Stimulated activated memory B cell treated with anti-CD40 and anti-IgM and Interleukin-4, amounts not matched to agents 10 μg/mL and 1 μg/mL and 100 μg/mL, for 72 hours (primary cell): ENCODE measurements around the gene SPINK2.

Experiments used
- ATAC-seq: fragments of 150-1000 bp; cut with Tn5 transposase; 2 replicates; pipeline ENCODE4 v1.10.0; 2021
- H3K27ac Mint-ChIP-seq: one replicate; pipeline ENCODE4 v1.8.0; 2022; ENCODE audit warnings: mild to moderate bottlenecking, mixed read lengths
- H3K27me3 Mint-ChIP-seq: one replicate; pipeline ENCODE4 v1.8.0; 2022; ENCODE audit warnings: mixed read lengths
- H3K36me3 Mint-ChIP-seq: one replicate; pipeline ENCODE4 v1.8.0; 2022; ENCODE audit warnings: mixed read lengths
- H3K4me1 Mint-ChIP-seq: one replicate; pipeline ENCODE4 v1.8.0; 2022; ENCODE audit warnings: mixed read lengths
- H3K4me3 Mint-ChIP-seq: one replicate; pipeline ENCODE4 v1.8.0; 2022; ENCODE audit warnings: mild to moderate bottlenecking, moderate library complexity, mixed read lengths
- H3K9me3 Mint-ChIP-seq: one replicate; pipeline ENCODE4 v1.8.0; 2022; ENCODE audit warnings: mixed read lengths

Gene SPINK2

GRCh38 chr4:56823933-56824600 lies 2.6 kb upstream of the SPINK2 start:
- ATAC-seq: peak; percentile 43
- H3K4me1 Mint-ChIP-seq: peaks cover 16% of the 10 kb centered on the region
- H3K27ac Mint-ChIP-seq: no peak overlapping the region
- H3K36me3 Mint-ChIP-seq: no peaks in the 10 kb centered on the region
- H3K4me3 Mint-ChIP-seq: no peak overlapping the region
- peaks cover 32% of the 10 kb centered on the region for H3K27me3 Mint-ChIP-seq
- no peaks in the 10 kb centered on the region for H3K9me3 Mint-ChIP-seq

DNA sequence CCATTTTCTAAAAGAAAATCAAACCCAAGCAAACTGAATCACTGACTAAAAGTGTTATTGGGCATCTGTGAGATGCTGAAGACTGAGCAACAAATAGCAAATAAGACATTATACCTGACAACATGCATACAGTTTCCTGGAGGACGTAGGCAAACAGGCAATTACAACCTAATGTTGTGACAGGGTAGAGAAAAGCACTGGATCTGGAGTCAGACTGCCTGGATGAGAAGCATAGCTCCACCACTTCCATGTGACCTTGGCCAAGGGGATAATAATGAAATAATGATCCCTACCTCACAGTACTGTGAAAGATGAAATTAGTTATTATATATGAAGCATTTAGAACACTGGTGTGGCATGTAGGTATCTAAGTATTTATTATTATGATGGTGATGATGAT lies 2.7 kb downstream of the SPINK2 start:
- no peak overlapping the region for H3K4me3 Mint-ChIP-seq
- no peaks in the 10 kb centered on the region for H3K36me3 Mint-ChIP-seq
- no peaks in the 10 kb centered on the region for H3K9me3 Mint-ChIP-seq
- no peak for ATAC-seq
- H3K27ac Mint-ChIP-seq: no peak overlapping the region
- peaks cover 26% of the 10 kb centered on the region for H3K4me1 Mint-ChIP-seq
- H3K27me3 Mint-ChIP-seq: peaks cover 20% of the 10 kb centered on the region

DNA sequence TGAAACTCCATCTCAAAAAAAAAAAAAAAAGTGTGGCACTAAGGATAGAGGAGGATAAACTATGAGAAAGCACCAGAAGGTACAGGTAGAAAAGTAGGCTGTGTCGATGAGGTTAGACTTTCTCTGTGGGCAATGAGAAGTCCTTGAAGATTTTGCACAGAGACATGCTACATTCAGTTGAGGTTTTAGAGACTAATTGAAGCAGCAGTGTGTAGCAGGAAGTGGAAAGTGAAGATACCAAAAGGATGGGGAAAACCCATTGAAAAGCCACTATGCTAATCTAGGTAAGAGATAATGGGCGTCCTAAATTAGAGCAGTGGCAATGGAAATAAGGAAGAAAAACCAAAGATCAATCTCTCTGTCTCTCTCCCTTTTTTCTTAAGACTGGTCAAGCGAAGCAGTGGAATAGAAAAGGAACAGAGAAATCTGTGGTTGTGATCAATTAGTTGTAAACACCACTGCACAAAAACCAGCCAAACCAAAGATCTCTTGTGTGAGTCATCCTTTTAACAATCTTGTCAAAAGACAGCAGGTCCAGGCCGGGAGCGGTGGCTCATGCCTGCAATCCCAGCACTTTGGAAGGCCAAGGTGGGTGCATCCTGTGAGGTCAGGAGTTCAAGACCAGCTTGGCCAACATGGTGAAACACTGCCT lies 3.5 kb downstream of the SPINK2 start:
- Mint-ChIP-seq H3K36me3 (no peaks in the 10 kb centered on the region), H3K4me3 (peak overlapping the region; percentile 20), H3K27me3 (peaks cover 20% of the 10 kb centered on the region), H3K9me3 (no peaks in the 10 kb centered on the region), H3K27ac (peak overlapping the region; percentile 0), H3K4me1 (peaks cover 26% of the 10 kb centered on the region)
- ATAC-seq: peak; percentile 93

- ATAC-seq: no peak
- no peak overlapping the region for H3K4me3 Mint-ChIP-seq
Measured at GRCh38 chr4:56806666-56807065, 14.8 kb downstream of the SPINK2 start.

GRCh38 chr4:56804551-56804950 lies 16.9 kb downstream of the SPINK2 start:
- no peak overlapping the region for H3K27ac Mint-ChIP-seq
- no peaks in the 10 kb centered on the region for H3K9me3 Mint-ChIP-seq
- H3K4me3 Mint-ChIP-seq: no peak overlapping the region
- no peaks in the 10 kb centered on the region for H3K36me3 Mint-ChIP-seq
- peaks cover 7% of the 10 kb centered on the region for H3K27me3 Mint-ChIP-seq
- ATAC-seq: no peak
- H3K4me1 Mint-ChIP-seq: peaks cover 4% of the 10 kb centered on the region

More at GRCh38 chr4:56806666-56807065, 14.8 kb downstream of the SPINK2 start:
- Mint-ChIP-seq H3K9me3 (no peaks in the 10 kb centered on the region), H3K4me1 (no peaks in the 10 kb centered on the region), H3K27me3 (peaks cover 7% of the 10 kb centered on the region), H3K27ac (no peak overlapping the region), H3K36me3 (no peaks in the 10 kb centered on the region)

DNA sequence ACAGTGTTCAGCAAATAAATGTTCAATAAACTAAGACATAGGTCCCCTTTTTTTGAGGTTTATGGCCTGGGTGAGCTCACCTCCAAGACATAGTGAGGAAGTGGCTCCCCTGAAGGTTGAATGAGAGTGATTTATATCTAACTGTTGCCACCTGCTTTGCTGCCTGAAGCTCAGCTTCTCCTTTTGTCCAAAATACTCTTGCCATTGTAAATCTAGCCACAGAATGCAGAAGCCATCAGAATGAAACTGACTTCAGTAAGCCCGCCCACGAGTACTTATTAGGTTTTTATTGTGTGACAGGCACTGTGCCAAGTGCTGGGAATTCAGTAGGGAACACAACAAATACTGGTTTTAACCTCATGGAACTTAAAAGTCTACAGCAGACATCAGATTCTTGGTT lies 18.0 kb downstream of the SPINK2 start:
- ATAC-seq: peak; percentile 74
- H3K4me3 Mint-ChIP-seq: no peak overlapping the region
- peaks cover 7% of the 10 kb centered on the region for H3K27me3 Mint-ChIP-seq
- H3K36me3 Mint-ChIP-seq: no peaks in the 10 kb centered on the region
- H3K4me1 Mint-ChIP-seq: peaks cover 7% of the 10 kb centered on the region
- H3K9me3 Mint-ChIP-seq: no peaks in the 10 kb centered on the region
- H3K27ac Mint-ChIP-seq: no peak overlapping the region

DNA sequence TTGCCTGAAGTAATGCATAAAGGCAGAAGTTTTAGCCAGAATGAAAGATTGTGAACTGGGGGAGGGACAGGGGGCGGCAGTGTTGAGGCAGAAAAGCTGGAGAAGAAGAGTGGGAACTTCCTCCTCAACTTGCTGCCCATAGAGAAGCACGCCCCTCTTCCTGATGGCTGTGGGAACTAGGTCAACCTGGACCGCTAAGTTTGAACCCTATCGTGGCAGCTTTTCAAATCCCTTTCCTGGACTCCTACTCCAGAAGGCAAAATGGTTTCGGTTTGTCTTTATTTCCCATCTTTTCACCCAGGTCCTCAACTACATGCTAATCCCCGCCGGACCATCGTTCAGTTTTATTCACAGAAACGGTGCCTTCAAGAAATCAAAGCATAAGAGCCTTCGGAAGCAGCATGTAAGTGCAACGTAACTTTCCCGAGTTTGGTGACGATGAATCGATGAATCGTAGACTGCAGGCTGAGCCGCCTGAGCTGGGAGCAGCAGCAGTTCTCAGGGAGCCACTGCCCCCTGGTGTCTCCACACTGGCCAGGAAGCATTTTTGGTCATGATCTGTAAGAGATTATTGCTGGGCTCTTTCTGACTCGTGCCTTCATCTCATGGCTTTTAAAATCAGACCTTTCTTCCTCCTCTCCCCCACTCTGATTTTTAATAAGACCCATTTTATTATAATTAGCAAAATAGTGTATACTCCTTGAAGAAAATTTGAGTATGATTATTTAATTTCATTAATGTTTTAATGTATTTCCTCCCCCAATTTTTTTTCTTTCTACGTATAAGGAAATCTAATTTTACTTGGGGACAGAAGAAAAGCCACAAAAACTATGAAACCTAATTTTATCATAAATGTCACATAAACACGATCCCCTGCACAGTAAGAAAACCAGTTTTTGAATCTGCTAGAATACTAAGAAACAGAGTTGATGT lies 21.4 kb downstream of the SPINK2 start:
- peak overlapping the region; percentile 91 for H3K4me3 Mint-ChIP-seq
- no peaks in the 10 kb centered on the region for H3K27me3 Mint-ChIP-seq
- H3K4me1 Mint-ChIP-seq: peaks cover 7% of the 10 kb centered on the region
- peak overlapping the region; percentile 90 for H3K27ac Mint-ChIP-seq
- no peaks in the 10 kb centered on the region for H3K36me3 Mint-ChIP-seq
- H3K9me3 Mint-ChIP-seq: no peaks in the 10 kb centered on the region
- ATAC-seq: peak; percentile 95

DNA sequence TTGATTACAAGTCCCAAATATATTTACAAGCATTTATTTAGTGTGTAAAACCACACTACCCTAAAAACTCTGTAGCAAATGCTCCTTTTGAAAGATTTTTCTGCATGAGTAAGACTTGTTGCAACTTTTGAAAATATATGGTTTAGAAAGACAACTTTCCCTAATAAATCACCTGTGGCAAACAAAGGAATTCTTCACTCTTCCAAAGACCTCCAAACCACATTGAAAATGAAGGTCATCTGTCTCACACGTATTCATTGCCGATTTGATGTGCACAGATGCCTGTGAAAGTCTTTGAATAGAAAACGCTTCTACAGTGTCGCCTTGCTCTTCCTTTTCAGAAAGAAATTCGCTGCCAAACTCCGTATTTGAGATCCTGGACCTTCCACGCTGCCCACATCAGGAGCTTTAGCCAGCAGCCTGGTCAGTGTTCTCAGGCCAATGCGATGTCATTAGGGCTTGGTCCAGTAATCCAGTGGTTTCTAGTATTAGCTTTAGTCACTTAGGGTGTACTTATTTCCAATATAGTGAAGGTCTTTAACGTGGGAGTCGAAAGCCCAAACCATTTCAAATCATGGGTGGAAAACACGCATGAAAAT lies 22.2 kb downstream of the SPINK2 start:
- peak overlapping the region; percentile 91 for H3K4me3 Mint-ChIP-seq
- no peaks in the 10 kb centered on the region for H3K27me3 Mint-ChIP-seq
- H3K4me1 Mint-ChIP-seq: peaks cover 7% of the 10 kb centered on the region

DNA sequence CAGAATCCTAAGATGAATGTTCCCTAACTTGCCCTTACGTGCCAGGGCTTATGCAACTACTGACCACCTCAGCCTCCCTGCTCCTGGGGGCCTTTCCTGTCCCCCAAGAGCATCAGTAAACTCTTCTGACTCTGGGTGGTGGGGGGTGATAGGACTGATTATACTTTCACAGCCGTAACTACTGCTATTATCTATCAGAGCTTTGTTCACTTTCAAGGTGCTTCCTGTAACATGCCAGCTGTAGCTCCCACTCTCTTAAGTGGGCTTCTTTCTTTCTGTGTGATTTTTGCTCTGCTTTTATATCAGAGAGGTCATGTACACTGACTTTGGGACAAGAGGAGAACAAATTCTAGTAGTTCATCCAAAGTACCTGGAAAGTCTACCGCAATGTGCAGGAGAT lies 25.3 kb downstream of the SPINK2 start:
- ATAC-seq: no peak
- no peaks in the 10 kb centered on the region for H3K27me3 Mint-ChIP-seq
- H3K4me1 Mint-ChIP-seq: peaks cover 12% of the 10 kb centered on the region
- H3K36me3 Mint-ChIP-seq: no peaks in the 10 kb centered on the region
- no peaks in the 10 kb centered on the region for H3K9me3 Mint-ChIP-seq
- no peak overlapping the region for H3K27ac Mint-ChIP-seq
- no peak overlapping the region for H3K4me3 Mint-ChIP-seq

More for the DNA sequence above, 22.2 kb downstream of the SPINK2 start:
- Mint-ChIP-seq H3K9me3 (no peaks in the 10 kb centered on the region), H3K36me3 (no peaks in the 10 kb centered on the region), H3K27ac (peak overlapping the region; percentile 90)
- ATAC-seq: no peak

DNA sequence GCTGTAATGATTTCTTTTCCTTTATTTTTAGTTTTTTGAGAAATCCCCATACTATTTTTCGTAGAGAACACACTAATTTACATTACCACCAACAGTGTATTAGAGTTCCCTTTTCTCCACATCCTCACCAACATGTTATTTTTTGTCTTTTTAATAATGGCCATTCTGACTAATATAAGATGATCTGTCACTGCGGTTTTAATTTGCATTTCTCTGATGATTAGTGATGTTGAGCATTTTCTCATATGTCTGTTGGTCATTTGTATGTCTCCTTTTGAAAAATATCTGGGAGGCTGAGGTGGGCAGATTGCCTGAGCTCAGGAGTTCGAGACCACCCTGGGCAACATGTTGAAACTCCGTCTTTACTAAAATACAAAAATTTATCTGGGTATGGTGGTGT lies 30.2 kb downstream of the SPINK2 start:
- Mint-ChIP-seq H3K4me1 (peaks cover 9% of the 10 kb centered on the region), H3K27me3 (no peaks in the 10 kb centered on the region), H3K36me3 (no peaks in the 10 kb centered on the region), H3K27ac (no peak overlapping the region), H3K9me3 (no peaks in the 10 kb centered on the region), H3K4me3 (no peak overlapping the region)
- no peak for ATAC-seq

- H3K27me3 Mint-ChIP-seq: no peaks in the 10 kb centered on the region
- ATAC-seq: no peak
- H3K36me3 Mint-ChIP-seq: no peaks in the 10 kb centered on the region
- H3K4me3 Mint-ChIP-seq: no peak overlapping the region
- H3K27ac Mint-ChIP-seq: no peak overlapping the region
- H3K4me1 Mint-ChIP-seq: peaks cover 9% of the 10 kb centered on the region
- H3K9me3 Mint-ChIP-seq: no peaks in the 10 kb centered on the region
Measured at GRCh38 chr4:56790691-56791091, 30.8 kb downstream of the SPINK2 start.

DNA sequence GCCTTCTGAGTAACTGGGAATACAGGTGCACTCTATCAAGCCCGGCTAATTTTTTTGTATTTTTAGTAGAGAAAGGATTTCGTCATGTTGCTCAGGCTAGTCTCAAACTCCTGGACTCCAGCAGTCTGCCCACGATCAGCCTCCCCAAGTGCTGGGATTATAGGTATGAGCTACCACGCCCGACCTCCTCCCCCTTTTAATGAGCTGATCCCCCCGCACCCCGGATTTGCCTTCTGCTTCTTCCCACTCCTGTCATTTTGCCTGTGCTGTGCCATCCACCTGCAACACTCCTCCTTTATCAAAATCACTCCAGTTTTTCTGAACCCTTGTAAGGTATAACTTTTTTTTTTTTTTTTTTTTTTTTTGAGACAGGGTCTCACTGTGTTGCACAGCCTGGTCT lies 33.4 kb downstream of the SPINK2 start:
- Mint-ChIP-seq H3K36me3 (no peaks in the 10 kb centered on the region), H3K9me3 (no peaks in the 10 kb centered on the region), H3K4me3 (no peak overlapping the region), H3K27ac (no peak overlapping the region), H3K27me3 (no peaks in the 10 kb centered on the region), H3K4me1 (peaks cover 9% of the 10 kb centered on the region)
- no peak for ATAC-seq

GRCh38 chr4:56787380-56787779 lies 34.1 kb downstream of the SPINK2 start:
- Mint-ChIP-seq H3K27ac (no peak overlapping the region), H3K36me3 (no peaks in the 10 kb centered on the region), H3K9me3 (no peaks in the 10 kb centered on the region), H3K4me1 (peaks cover 9% of the 10 kb centered on the region), H3K27me3 (no peaks in the 10 kb centered on the region), H3K4me3 (no peak overlapping the region)
- no peak for ATAC-seq

DNA sequence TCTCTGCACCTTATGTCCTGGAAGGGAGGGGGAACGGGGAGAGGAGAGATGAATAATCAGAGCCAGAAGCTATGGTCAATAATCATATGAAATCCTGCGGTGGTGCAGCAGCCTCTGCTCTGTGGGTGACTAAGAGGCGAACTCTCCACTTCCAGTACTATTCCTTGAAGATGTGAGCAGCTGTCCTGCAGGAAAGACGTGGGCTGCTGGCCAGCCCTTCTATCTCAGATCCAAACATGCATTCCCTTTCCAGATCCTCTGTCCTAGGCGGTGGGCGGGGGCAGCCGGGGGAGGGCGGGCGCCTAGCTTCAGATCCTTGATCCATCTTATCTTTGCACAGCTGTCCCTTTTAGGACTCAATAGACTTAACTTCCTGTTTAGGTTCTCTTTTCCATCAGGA lies 34.5 kb downstream of the SPINK2 start:
- H3K27me3 Mint-ChIP-seq: no peaks in the 10 kb centered on the region
- no peak overlapping the region for H3K27ac Mint-ChIP-seq
- ATAC-seq: no peak
- H3K4me1 Mint-ChIP-seq: peaks cover 9% of the 10 kb centered on the region
- no peaks in the 10 kb centered on the region for H3K9me3 Mint-ChIP-seq
- no peaks in the 10 kb centered on the region for H3K36me3 Mint-ChIP-seq
- no peak overlapping the region for H3K4me3 Mint-ChIP-seq

- H3K9me3 Mint-ChIP-seq: no peaks in the 10 kb centered on the region
- no peaks in the 10 kb centered on the region for H3K36me3 Mint-ChIP-seq
- H3K27me3 Mint-ChIP-seq: no peaks in the 10 kb centered on the region
- H3K4me3 Mint-ChIP-seq: no peak overlapping the region
- no peaks in the 10 kb centered on the region for H3K4me1 Mint-ChIP-seq
- no peak for ATAC-seq
- H3K27ac Mint-ChIP-seq: no peak overlapping the region
Measured at GRCh38 chr4:56783986-56784385, 37.5 kb downstream of the SPINK2 start.
